K562 (cell line): Measurements from ENCODE around the gene HMCES. TPM values are rescaled to one million over a fixed set of nuclear protein-coding genes. Genes with fewer than 3 reads are reported as not detected.

Source experiments
- BCOR ChIP-seq: fragments of 450-650 bp; IDR thresholded peaks from 2 replicates; pipeline ENCODE4 v1.6.1; 2016
- ETS2 ChIP-seq: IDR thresholded peaks from 2 replicates; pipeline ENCODE4 v1.6.1; 2016; ENCODE audit warnings: borderline replicate concordance, missing genetic modification characterization, mild to moderate bottlenecking, moderate library complexity, missing compliant biosample characterization; ENCODE audit not compliant: poor library complexity, severe bottlenecking
- FOSL1 ChIP-seq: fragments of 200-800 bp; sonication (Bioruptor generic); conservative IDR thresholded peaks from 2 replicates; pipeline ENCODE4 v1.6.1; 2016; ENCODE audit warnings: missing genetic modification characterization, missing compliant biosample characterization
- GTF2A2 ChIP-seq: IDR thresholded peaks from 2 replicates; pipeline ENCODE4 v1.6.1; 2016; ENCODE audit warnings: mild to moderate bottlenecking, missing genetic modification characterization, missing compliant biosample characterization
- GTF2F1 ChIP-seq: IDR thresholded peaks from 2 replicates; pipeline ENCODE4 v1.6.1; 2011; ENCODE audit warnings: low read depth, low read length, improper control_type of control experiment
- HNRNPUL1 ChIP-seq: fragments of 200-400 bp; formaldehyde crosslinking; IDR thresholded peaks from 2 replicates; pipeline ENCODE4 v1.6.1; 2017; ENCODE audit warnings: low read length
- HOMEZ ChIP-seq: fragments of 250-450 bp; sonication (Bioruptor Pico); IDR thresholded peaks from 2 replicates; pipeline ENCODE4 v1.4.0; 2020; ENCODE audit warnings: mild to moderate bottlenecking, moderate library complexity
- KLF6 ChIP-seq: fragments of 250-450 bp; sonication (Bioruptor Pico); IDR thresholded peaks from 2 replicates; pipeline ENCODE4 v1.4.0; 2020; ENCODE audit warnings: mild to moderate bottlenecking, moderate library complexity, borderline replicate concordance
- LEF1 ChIP-seq: fragments of 450-650 bp; IDR thresholded peaks from 2 replicates; pipeline ENCODE4 v1.6.1; 2016; ENCODE audit warnings: mild to moderate bottlenecking
- MCM2 ChIP-seq: fragments of 450-650 bp; IDR thresholded peaks from 2 replicates; pipeline ENCODE4 v1.6.1; 2017; ENCODE audit warnings: low read depth, mild to moderate bottlenecking
- MYBL2 ChIP-seq, 2 experiments: fragments of 450-650 bp in 1 of 2; sonication (generic) in 1 of 2; formaldehyde crosslinking in 1 of 2; IDR thresholded peaks; 2 replicates each; pipeline versions ENCODE4 v1.6.1 to v1.8.1; 2017 to 2022; ENCODE audit warnings: borderline replicate concordance in 1 of 2, inconsistent platforms in 1 of 2, low read depth in 1 of 2, mild to moderate bottlenecking in 1 of 2, missing genetic modification reagents in 1 of 2, moderate library complexity in 1 of 2
- NRF1 ChIP-seq, 2 experiments: fragments of 450-650 bp; IDR thresholded peaks in 1 of 2; conservative IDR thresholded peaks in 1 of 2; 2 replicates each; pipeline ENCODE4 v1.6.1; 2014; ENCODE audit warnings: mild to moderate bottlenecking in 2 of 2
- PRPF4 ChIP-seq: fragments of 200-400 bp; formaldehyde crosslinking; IDR thresholded peaks from one replicate; pipeline ENCODE4 v1.6.1; 2017; ENCODE audit warnings: low read length, low read depth, mild to moderate bottlenecking; ENCODE audit not compliant: insufficient read depth, poor library complexity, severe bottlenecking
- SIRT6 ChIP-seq: IDR thresholded peaks from one replicate; pipeline ENCODE4 v1.6.1; 2012; ENCODE audit warnings: low read depth, mild to moderate bottlenecking, control low read depth, inconsistent platforms, low read length, moderate library complexity
- SNRNP70 ChIP-seq: fragments of 200-400 bp; formaldehyde crosslinking; optimal IDR thresholded peaks from 2 replicates; pipeline ENCODE3; 2017; ENCODE audit warnings: low read depth, low read length
- TCF3 ChIP-seq: sonication (generic); formaldehyde crosslinking; IDR thresholded peaks from 2 replicates; pipeline ENCODE4 v1.4.0; 2020; ENCODE audit warnings: mild to moderate bottlenecking, missing genetic modification reagents
- ZNF197 ChIP-seq: fragments of 200-800 bp; sonication (Bioruptor generic); IDR thresholded peaks from 2 replicates; pipeline ENCODE4 v1.6.1; 2016; ENCODE audit warnings: low read depth, missing genetic modification characterization, missing compliant biosample characterization
- ZNF282 ChIP-seq: sonication (generic); formaldehyde crosslinking; IDR thresholded peaks from 2 replicates; pipeline ENCODE4 v1.8.1; 2023; ENCODE audit warnings: missing genetic modification reagents
- ZNF41 ChIP-seq: fragments of 250-450 bp; sonication (Bioruptor Pico); conservative IDR thresholded peaks from 2 replicates; pipeline ENCODE4 v1.4.0; 2020; ENCODE audit warnings: mild to moderate bottlenecking
- ZNF436 ChIP-seq: fragments of 250-450, 450-650 bp; sonication (Bioruptor Pico); formaldehyde crosslinking; IDR thresholded peaks from 2 replicates; pipeline ENCODE4 v1.7.0; 2020; ENCODE audit warnings: mild to moderate bottlenecking
- ZNF766 ChIP-seq: fragments of 200-800 bp; sonication (Bioruptor generic); conservative IDR thresholded peaks from 2 replicates; pipeline ENCODE4 v1.6.1; 2016; ENCODE audit warnings: missing genetic modification characterization, missing compliant biosample characterization
- ZZZ3 ChIP-seq: fragments of 450-650 bp; IDR thresholded peaks from 2 replicates; pipeline ENCODE4 v1.6.1; 2016; ENCODE audit warnings: antibody characterized with exemption, mild to moderate bottlenecking, moderate library complexity
- polyA plus RNA-seq, 8 experiments: library from polyadenylated mRNA; depleted of rRNA in 4 of 8; stranded (reverse) in 5 of 8; unstranded in 3 of 8; fragments of >200 nt; fragmentation: Nextera tagmentation in 2 of 8; fragmentation: Illumina TruSeq in 1 of 8; extraction: Ambion mirVana in 2 of 8; extraction: Trizol in 1 of 8; gene quantifications; 2 replicates each; pipeline versions ENCODE4 v1.2.1 to v1.2.3, GENCODE V29; 2011 to 2014; ENCODE audit warnings: inconsistent platforms in 1 of 8, missing spikeins in 1 of 8
- total RNA-seq, 7 experiments: library from RNA; depleted of rRNA in 6 of 7; stranded (reverse); fragments of >200 nt in 6 of 7; fragmentation: Illumina TruSeq in 2 of 7; extraction: Trizol in 2 of 7; gene quantifications; 2 replicates each; pipeline versions ENCODE4 v1.2.1 to v1.2.3, GENCODE V29; 2011 to 2021; ENCODE audit warnings: low replicate concordance in 1 of 7
- TF ChIP-seq, protein P1 (sequence below): sonication (generic); formaldehyde crosslinking; IDR thresholded peaks from 2 replicates; pipeline ENCODE4 v1.8.0; 2022; ENCODE audit warnings: mild to moderate bottlenecking, missing genetic modification reagents
- TF ChIP-seq, protein P2 (sequence below): sonication (generic); formaldehyde crosslinking; IDR thresholded peaks from 2 replicates; pipeline ENCODE4 v1.9.0; 2022; ENCODE audit warnings: mild to moderate bottlenecking, missing genetic modification reagents

The HMCES gene
- total and polyA plus RNA-seq, 9 of the 15 experiments (the other 6 are each of a cell fraction or from before 2014, with no cell fraction given) = 18.8 to 45.3 (median 24.8) TPM

DNA sequence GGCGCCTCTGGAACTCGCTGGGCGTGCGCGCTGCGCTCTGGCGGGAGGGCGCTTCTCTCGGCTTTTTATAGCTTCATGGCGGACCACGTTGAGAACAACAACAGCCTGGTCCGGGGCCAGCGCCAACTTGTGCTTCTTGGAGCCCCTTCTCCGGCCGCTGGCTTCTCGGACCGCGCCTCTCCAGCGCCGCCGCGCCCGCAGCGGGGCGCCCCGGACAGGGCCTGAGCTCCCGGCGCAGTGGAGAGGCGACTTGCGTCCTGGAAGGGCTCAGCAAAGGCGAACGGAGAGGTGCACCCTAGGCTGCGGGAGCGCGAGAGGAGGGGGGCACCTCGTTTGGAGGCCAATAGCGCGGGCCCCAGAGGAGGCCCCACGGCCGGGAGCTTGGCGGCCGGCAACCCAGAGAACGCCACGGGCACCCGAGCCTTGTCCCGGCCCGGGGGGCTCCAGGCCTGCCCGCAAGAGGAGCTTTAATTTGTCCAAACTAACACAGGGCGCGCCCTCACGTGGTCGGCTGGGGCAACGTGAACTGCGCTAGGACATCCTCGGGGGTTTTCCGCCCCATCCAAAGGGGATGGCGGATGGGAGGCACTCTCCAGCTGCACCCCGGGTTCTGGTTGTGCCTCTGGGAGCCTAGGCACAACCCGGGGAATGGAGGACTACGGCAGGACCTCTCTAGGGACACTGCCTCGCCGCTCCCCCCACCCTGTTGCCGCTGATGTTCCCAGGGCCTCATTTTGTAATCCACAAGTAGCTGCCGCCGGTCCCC is 37.8 kb downstream of the HMCES start (continued):
- TF ChIP-seq ZNF282 (no peak), HNRNPUL1 (no peak), KLF6 (CRISPR knock-in tag) (no peak), NRF1 (conservative IDR thresholded peaks at IDR 0.05 in 1 of 2, IDR thresholded peaks at IDR 0.05 in 1 of 2) (peak; percentile 77), MYBL2 (IDR thresholded peaks at IDR 0.05; ENCODE audit: low read depth) (no peak), MYBL2 (CRISPR knock-in tag; IDR thresholded peaks at IDR 0.05; ENCODE audit: borderline replicate concordance) (no peak), ETS2 (tag) (no peak), HOMEZ (CRISPR knock-in tag) (no peak), LEF1 (no peak), FOSL1 (0 out of 2 replicates have a peak, but pooled peaks have one; percentile 16), MCM2 (no peak), GTF2F1 (peak; percentile 95), ZNF436 (CRISPR knock-in tag) (no peak), GTF2A2 (tag) (peak; percentile 98), BCOR (peak; percentile 15; the same call in 1 of the 2 replicates), ZNF41 (CRISPR knock-in tag) (no peak), SNRNP70 (no peak), ZNF766 (0 out of 2 replicates have a peak, but pooled peaks have one; percentile 34), TCF3 (CRISPR knock-in tag) (no peak), ZZZ3 (no peak), PRPF4 (peak; percentile 57), SIRT6 (no peak), ZNF197 (CRISPR knock-in tag) (no peak)
- TF ChIP-seq, protein P1, sequence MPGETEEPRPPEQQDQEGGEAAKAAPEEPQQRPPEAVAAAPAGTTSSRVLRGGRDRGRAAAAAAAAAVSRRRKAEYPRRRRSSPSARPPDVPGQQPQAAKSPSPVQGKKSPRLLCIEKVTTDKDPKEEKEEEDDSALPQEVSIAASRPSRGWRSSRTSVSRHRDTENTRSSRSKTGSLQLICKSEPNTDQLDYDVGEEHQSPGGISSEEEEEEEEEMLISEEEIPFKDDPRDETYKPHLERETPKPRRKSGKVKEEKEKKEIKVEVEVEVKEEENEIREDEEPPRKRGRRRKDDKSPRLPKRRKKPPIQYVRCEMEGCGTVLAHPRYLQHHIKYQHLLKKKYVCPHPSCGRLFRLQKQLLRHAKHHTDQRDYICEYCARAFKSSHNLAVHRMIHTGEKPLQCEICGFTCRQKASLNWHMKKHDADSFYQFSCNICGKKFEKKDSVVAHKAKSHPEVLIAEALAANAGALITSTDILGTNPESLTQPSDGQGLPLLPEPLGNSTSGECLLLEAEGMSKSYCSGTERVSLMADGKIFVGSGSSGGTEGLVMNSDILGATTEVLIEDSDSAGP = no peak
- TF ChIP-seq, protein P2, sequence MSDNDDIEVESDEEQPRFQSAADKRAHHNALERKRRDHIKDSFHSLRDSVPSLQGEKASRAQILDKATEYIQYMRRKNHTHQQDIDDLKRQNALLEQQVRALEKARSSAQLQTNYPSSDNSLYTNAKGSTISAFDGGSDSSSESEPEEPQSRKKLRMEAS (CRISPR knock-in tag) = no peak
